PC-9 (cell line): Measurements from ENCODE around the gene YIPF2.

ENCODE experiments used
- CTCF ChIP-seq: fragments of 200-600 bp; sonication (generic); conservative IDR thresholded peaks from 2 replicates; pipeline ENCODE4 v1.6.1; 2017; ENCODE audit warnings: mixed run types, antibody characterized with exemption, mild to moderate bottlenecking, moderate library complexity
- EZH2 ChIP-seq: fragments of 200-600 bp; sonication (generic); IDR thresholded peaks from 2 replicates; pipeline ENCODE4 v1.8.0; 2017; ENCODE audit warnings: antibody characterized with exemption, low read depth

GRCh38 chr19:10915130-10916091 lies 13.0 kb downstream of the YIPF2 start:
- TF ChIP-seq EZH2 (no peak), CTCF (no peak)
